Hepatocyte (in vitro differentiated cells): ENCODE results near the gene CSTPP1.

Experiments used
- EZH2phosphoT487 ChIP-seq: fragments of 200-600 bp; sonication (generic); IDR thresholded peaks from one replicate; pipeline ENCODE4 v1.6.1; 2018; ENCODE audit warnings: antibody characterized with exemption, mild to moderate bottlenecking, low read depth, moderate library complexity; ENCODE audit not compliant: unreplicated experiment, severe bottlenecking
- TF ChIP-seq, protein P1 (sequence below): fragments of 200-600 bp; sonication (generic); IDR thresholded peaks from 2 replicates; pipeline ENCODE4 v1.5.1; 2016; ENCODE audit warnings: antibody characterized with exemption, mild to moderate bottlenecking; ENCODE audit not compliant: poor library complexity

DNA sequence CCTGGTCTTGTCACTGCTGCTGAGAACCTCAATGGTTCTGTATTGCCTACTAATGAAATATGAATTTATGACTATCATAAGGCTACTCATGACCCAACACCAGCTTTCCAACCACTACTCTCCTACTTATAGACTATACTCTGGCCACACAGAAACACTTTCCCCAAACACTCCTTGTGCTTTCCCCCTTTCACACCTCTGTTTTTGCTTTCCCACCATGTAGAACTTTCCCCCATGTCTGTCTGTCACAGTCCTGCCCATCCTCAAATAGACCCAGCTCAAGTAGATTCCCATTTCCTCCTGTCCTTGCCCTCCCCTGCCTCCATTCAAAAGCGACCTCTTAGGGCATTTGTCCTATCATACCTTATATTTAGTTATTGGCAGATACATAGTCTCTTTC, 134.2 kb downstream of the CSTPP1 start:
- no peak for TF ChIP-seq EZH2phosphoT487
- TF ChIP-seq, protein P1, sequence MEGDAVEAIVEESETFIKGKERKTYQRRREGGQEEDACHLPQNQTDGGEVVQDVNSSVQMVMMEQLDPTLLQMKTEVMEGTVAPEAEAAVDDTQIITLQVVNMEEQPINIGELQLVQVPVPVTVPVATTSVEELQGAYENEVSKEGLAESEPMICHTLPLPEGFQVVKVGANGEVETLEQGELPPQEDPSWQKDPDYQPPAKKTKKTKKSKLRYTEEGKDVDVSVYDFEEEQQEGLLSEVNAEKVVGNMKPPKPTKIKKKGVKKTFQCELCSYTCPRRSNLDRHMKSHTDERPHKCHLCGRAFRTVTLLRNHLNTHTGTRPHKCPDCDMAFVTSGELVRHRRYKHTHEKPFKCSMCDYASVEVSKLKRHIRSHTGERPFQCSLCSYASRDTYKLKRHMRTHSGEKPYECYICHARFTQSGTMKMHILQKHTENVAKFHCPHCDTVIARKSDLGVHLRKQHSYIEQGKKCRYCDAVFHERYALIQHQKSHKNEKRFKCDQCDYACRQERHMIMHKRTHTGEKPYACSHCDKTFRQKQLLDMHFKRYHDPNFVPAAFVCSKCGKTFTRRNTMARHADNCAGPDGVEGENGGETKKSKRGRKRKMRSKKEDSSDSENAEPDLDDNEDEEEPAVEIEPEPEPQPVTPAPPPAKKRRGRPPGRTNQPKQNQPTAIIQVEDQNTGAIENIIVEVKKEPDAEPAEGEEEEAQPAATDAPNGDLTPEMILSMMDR, result no peak
